WTC11 (cell line): ENCODE data around the gene CA10.

Experiments
- IRF2 ChIP-seq: sonication (generic); formaldehyde crosslinking; IDR thresholded peaks from 2 replicates; pipeline ENCODE4 v1.8.0; 2022; ENCODE audit warnings: low read depth, missing genetic modification reagents, borderline replicate concordance
- MYBL2 ChIP-seq: sonication (generic); formaldehyde crosslinking; IDR thresholded peaks from 2 replicates; pipeline ENCODE4 v1.8.1; 2023; ENCODE audit warnings: mild to moderate bottlenecking, moderate library complexity, missing genetic modification reagents
- OVOL2 ChIP-seq: fragments of 250-450 bp; sonication (Bioruptor Pico); IDR thresholded peaks from 2 replicates; pipeline ENCODE4 v1.9.0; 2021; ENCODE audit warnings: mild to moderate bottlenecking, borderline replicate concordance
- RELA ChIP-seq: sonication (generic); formaldehyde crosslinking; IDR thresholded peaks from 2 replicates; pipeline ENCODE4 v1.8.1; 2022; ENCODE audit warnings: missing genetic modification reagents, mild to moderate bottlenecking, borderline replicate concordance
- TF ChIP-seq, protein P1 (sequence below): sonication (generic); formaldehyde crosslinking; IDR thresholded peaks from 2 replicates; pipeline ENCODE4 v1.8.1; 2023; ENCODE audit warnings: mild to moderate bottlenecking, missing genetic modification reagents, moderate library complexity

DNA sequence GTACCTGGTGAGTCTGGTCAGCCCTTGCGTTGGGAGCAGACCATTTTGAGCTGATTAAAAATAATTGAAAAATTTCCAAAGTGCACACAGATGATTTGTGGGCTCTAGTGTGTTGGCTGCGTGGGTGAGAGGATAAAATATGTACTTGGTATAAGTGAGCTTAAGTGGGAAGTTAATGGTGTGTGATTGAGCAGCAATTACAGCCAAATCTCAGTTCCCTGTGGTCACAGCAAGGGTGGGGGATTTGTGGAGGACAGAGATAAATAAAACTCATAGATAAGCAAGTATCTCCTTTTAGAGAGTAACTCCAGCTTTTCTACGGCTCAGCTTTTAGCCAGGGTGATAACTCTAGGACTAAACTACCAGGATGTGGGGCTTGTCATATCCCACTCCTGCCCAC, 507.7 kb downstream of the CA10 start:
- TF ChIP-seq, protein P1, sequence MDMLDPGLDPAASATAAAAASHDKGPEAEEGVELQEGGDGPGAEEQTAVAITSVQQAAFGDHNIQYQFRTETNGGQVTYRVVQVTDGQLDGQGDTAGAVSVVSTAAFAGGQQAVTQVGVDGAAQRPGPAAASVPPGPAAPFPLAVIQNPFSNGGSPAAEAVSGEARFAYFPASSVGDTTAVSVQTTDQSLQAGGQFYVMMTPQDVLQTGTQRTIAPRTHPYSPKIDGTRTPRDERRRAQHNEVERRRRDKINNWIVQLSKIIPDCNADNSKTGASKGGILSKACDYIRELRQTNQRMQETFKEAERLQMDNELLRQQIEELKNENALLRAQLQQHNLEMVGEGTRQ (CRISPR knock-in tag), result no peak
- TF ChIP-seq MYBL2 (CRISPR knock-in tag) (no peak), IRF2 (CRISPR knock-in tag) (no peak), RELA (CRISPR knock-in tag) (no peak), OVOL2 (no peak)
